ENCODE data around the gene TPCN2. TPM values are rescaled to one million over a fixed set of nuclear protein-coding genes. Genes with fewer than 3 reads are reported as not detected.

TPCN2 gene
- total and polyA plus RNA-seq, 2 of the 8 experiments (the other 6 are each of a cell fraction or from before 2014, with no cell fraction given): 9.7 to 18.6 TPM

GRCh38 chr11:69131121-69131566 lies 82.4 kb downstream of the TPCN2 start (continued):
- no peak for TF ChIP-seq RAD21 (IDR thresholded peaks at IDR 0.05 in 1 of 2, conservative IDR thresholded peaks at IDR 0.05 in 1 of 2; ENCODE audit: low read depth in 2 of 2, low read length in 2 of 2)
- no peak for TF ChIP-seq POU5F1 (IDR thresholded peaks at IDR 0.05; ENCODE audit: low read depth, low read length)
